ENCODE data around the gene KCNS1.

DNA sequence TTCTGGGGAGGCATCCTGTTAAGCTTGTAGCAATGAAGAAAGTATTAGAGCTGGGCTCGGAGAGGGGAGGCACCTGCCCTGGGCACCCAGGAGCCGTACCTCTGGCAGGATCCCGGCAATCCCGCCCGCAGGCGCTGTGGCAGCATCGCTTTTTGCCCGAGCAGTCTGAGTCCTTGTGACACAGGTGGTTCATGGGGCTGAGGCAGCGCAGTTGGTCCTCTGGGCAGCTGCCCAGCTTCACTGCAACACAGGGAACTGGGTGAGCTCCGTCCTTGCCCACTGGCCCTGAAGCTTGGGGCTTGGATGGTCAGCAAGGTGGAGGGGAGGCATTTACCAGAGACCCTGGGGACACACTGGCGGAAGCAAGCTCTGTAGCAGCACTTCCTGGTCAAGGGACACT lies 9.4 kb upstream of the KCNS1 start:
- no peak for TF ChIP-seq POLR2A (IDR thresholded peaks at IDR 0.05)
- no peak for TF ChIP-seq CTCF (IDR thresholded peaks at IDR 0.05)
- no peak for TF ChIP-seq POLR2AphosphoS5 (IDR thresholded peaks at IDR 0.05)

Data from sigmoid colon (tissue), 4 donors.